ENCODE results near the gene MVB12B. TPM values are rescaled to one million over a fixed set of nuclear protein-coding genes. Genes with fewer than 3 reads are reported as not detected.

MVB12B gene
- total RNA-seq, 2 donors from 2014 or later: 5.9 to 8.7 TPM

DNA sequence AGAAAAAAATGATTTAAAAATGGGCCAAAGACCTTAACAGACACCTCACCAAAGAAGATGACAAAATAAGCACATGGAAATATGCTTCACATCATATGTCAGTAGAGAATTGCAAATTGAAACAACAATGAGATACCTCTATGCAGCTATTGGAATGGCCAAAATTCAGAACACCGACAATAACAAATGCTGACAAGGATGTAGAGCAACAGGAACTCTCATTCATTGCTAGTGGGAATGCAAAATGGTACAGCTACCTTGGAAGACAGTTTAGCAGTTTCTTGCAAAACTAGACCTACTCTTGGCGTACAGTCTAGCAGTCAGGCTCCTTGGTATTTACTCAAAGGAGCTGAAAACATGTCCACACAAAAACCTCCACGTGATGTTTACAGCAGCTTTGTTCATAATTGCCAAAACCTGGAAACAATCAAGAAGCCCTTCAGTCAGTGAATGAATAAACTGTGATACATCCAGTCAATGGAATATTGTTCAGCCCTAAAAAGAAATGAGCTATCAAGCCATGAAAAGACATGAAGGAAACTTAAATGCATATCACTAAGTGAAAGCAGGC is 10.5 kb upstream of the MVB12B start:
- H3K4me1 ChIP-seq: no peaks in the 10 kb centered on the region
- H3K4me3 ChIP-seq: no peak overlapping the region
- no peaks in the 10 kb centered on the region for H3K9me3 ChIP-seq
- no peaks in the 10 kb centered on the region for H3K36me3 ChIP-seq
- H3K27me3 ChIP-seq: no peaks in the 10 kb centered on the region
- TF ChIP-seq, protein P1, sequence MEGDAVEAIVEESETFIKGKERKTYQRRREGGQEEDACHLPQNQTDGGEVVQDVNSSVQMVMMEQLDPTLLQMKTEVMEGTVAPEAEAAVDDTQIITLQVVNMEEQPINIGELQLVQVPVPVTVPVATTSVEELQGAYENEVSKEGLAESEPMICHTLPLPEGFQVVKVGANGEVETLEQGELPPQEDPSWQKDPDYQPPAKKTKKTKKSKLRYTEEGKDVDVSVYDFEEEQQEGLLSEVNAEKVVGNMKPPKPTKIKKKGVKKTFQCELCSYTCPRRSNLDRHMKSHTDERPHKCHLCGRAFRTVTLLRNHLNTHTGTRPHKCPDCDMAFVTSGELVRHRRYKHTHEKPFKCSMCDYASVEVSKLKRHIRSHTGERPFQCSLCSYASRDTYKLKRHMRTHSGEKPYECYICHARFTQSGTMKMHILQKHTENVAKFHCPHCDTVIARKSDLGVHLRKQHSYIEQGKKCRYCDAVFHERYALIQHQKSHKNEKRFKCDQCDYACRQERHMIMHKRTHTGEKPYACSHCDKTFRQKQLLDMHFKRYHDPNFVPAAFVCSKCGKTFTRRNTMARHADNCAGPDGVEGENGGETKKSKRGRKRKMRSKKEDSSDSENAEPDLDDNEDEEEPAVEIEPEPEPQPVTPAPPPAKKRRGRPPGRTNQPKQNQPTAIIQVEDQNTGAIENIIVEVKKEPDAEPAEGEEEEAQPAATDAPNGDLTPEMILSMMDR (IDR thresholded peaks at IDR 0.05): no peak
- no peak overlapping the region for H3K27ac ChIP-seq
- DNase-seq (ENCODE audit: low spot score): no peak

DNA sequence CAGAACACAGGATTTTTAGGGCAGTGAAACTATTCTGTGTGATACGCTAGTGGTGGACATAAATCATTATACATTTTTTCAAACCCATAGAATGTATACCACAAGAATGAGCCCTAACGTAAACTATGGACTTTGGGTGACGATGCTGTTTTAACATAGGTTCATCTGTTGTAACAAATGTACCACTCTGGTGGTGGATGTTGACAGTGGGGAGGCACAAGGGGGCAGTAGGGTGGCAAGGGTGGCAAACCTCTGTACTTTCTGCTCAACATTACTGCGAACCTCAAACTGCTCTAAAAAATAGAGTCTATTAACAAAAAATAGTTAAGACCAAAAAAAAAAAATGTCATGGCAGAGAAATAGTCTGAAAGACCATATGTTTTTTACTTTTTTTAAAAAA is 9.1 kb upstream of the MVB12B start:
- H3K4me3 ChIP-seq: no peak overlapping the region
- H3K27ac ChIP-seq: no peak overlapping the region
- no peaks in the 10 kb centered on the region for H3K9me3 ChIP-seq
- no peaks in the 10 kb centered on the region for H3K27me3 ChIP-seq
- no peak for DNase-seq (ENCODE audit: low spot score)
- no peaks in the 10 kb centered on the region for H3K36me3 ChIP-seq
- H3K4me1 ChIP-seq: no peaks in the 10 kb centered on the region
- TF ChIP-seq, protein P1 (IDR thresholded peaks at IDR 0.05): peak in 1 of 2 donors; percentile 47

DNA sequence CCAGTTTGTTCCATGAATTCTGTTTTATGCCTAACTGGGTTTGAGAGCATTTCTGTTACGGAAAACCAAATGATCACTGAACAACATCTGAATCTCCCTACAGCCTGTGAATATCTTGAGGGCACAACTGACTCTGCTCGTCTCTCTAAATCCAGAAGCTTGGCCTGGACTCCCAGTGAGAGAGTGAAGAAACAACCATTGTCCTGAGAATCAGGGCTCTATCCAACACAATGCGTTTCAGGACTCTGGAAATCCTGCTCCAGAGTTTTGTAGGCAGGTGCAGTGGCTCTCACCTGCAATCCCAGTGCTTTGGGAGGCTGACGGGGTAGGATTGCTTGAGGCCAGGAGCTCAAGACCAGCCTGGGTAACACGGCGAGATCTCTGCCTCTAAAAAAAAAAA is 7.8 kb upstream of the MVB12B start:
- H3K4me1 ChIP-seq: no peaks in the 10 kb centered on the region
- no peak for DNase-seq (ENCODE audit: low spot score)
- no peaks in the 10 kb centered on the region for H3K36me3 ChIP-seq
- no peak overlapping the region for H3K4me3 ChIP-seq
- H3K27ac ChIP-seq: no peak overlapping the region
- peaks cover 2 to 3% of the 10 kb centered on the region in 2 donors for H3K9me3 ChIP-seq
- TF ChIP-seq, protein P1 (IDR thresholded peaks at IDR 0.05): no peak
- H3K27me3 ChIP-seq: no peaks in the 10 kb centered on the region

DNA sequence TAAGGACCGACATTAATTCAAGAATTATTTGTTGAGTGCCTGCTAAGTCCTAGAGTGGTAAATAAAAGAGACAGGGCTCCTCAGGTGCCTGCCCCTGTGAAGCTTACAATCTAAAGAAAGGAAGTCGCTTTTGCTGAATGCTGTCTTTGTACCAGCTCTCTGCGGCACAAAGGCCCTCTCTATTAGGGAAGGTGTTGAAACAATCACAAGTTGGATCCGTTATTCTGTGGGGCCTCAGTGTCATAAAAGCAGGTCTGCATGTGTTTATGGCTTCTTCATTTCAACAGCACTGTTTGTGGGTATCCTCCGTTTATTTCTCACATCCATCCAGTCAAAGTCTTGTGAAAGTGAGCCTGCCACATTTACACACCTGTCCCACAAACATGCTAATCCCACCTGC is 7.0 kb upstream of the MVB12B start:
- Histone ChIP-seq H3K27ac (no peak overlapping the region), H3K4me3 (no peak overlapping the region)
- TF ChIP-seq, protein P1 (IDR thresholded peaks at IDR 0.05): no peak

DNA sequence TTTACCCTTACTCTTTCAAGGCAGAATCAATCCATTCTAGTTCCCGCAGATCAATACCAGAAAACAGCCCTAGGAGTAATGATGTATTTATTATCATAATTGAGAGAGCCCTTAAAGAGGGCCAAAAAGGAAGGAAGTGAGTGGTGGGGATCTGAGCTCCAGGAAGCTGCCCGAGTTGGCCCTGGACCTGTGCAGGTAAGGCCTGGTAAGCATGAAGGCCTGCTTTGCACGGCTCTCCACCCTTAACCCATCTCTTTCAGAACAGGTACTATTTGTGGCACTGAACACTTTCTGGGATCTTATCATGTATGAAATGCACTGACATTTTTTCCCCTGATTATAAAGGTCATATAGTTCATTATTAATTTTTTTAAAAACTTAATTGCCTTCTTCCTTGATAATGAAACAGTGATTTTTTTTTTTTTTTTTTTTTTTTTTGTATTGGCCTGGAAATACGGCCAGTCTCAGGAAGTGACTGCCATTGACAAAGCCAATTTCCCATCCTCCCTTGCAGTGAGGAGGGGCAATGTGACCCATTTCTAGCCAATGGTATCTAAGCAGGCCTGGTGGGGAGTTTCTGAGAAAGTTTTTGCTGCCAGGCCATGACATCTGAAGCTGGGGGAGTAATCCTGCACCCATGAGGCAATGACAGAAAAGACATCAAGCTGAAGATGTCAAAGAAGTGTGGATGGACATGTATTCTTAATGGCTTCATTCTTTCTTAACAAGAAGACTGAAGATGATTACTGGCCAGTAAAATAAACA is 6.3 kb upstream of the MVB12B start:
- Histone ChIP-seq H3K36me3 (no peaks in the 10 kb centered on the region), H3K9me3 (peaks cover 3 to 14% of the 10 kb centered on the region in 2 donors), H3K4me1 (no peaks in the 10 kb centered on the region), H3K27ac (no peak overlapping the region), H3K27me3 (no peaks in the 10 kb centered on the region), H3K4me3 (no peak overlapping the region)
- DNase-seq (ENCODE audit: low spot score): no peak
- TF ChIP-seq, protein P1 (IDR thresholded peaks at IDR 0.05): no peak

More for the DNA sequence above, 7.0 kb upstream of the MVB12B start:
- Histone ChIP-seq H3K9me3 (peaks cover 3 to 11% of the 10 kb centered on the region in 2 donors), H3K4me1 (no peaks in the 10 kb centered on the region), H3K27me3 (no peaks in the 10 kb centered on the region), H3K36me3 (no peaks in the 10 kb centered on the region)
- DNase-seq (ENCODE audit: low spot score): no peak
